H1 (cell line): ENCODE data around the gene SORCS3. TPM values are rescaled to one million over a fixed set of nuclear protein-coding genes. Genes with fewer than 3 reads are reported as not detected.

Experiments used
- CTCF ChIA-PET: fragments of 300-600 bp; sonication (Branson Sonifier 250); formaldehyde crosslinking; loops from one replicate; lab custom pipeline; 2021; ENCODE audit not compliant: partially characterized antibody; lab: Charles Lee
- POLR2A ChIA-PET: fragments of 300-600 bp; sonication (Branson Sonifier 250); formaldehyde crosslinking; loops from one replicate; lab custom pipeline; 2021; ENCODE audit warnings: inconsistent platforms; ENCODE audit not compliant: partially characterized antibody; lab: Charles Lee
- DNase-seq, 2 experiments: peaks; one replicate each; pipeline versions ENCODE4 v3.0.0 to v3.0.0-alpha.2; 2010 to 2022; ENCODE audit warnings: low spot score in 2 of 2, low read depth in 1 of 2, mixed read lengths in 1 of 2
- FAIRE-seq: peaks from 2 replicates; lab custom pipeline; 2011; peaks lifted over from hg19 to GRCh38; lab: Jason Lieb, UNC
- H2AFZ ChIP-seq: 2 replicates; pipeline ENCODE4 v1.8.1; 2012; ENCODE audit warnings: low read length, inconsistent platforms
- H2AK5ac ChIP-seq: 2 replicates; pipeline ENCODE4 v1.6.1; 2013; ENCODE audit warnings: low read depth, low read length
- H2BK120ac ChIP-seq: replicated peaks from 2 replicates; pipeline ENCODE3; 2013; ENCODE audit warnings: low read depth, low read length, inconsistent platforms
- H2BK12ac ChIP-seq: 2 replicates; pipeline ENCODE4 v1.6.1; 2013; ENCODE audit warnings: low read depth, low read length
- H2BK15ac ChIP-seq: 2 replicates; pipeline ENCODE4 v1.6.1; 2013; ENCODE audit warnings: low read length
- H2BK20ac ChIP-seq: 2 replicates; pipeline ENCODE4 v1.6.1; 2013; ENCODE audit warnings: low read length
- H2BK5ac ChIP-seq: 2 replicates; pipeline ENCODE4 v1.6.1; 2013; ENCODE audit warnings: low read depth, low read length
- H3K14ac ChIP-seq: 2 replicates; pipeline ENCODE4 v1.6.1; 2013; ENCODE audit warnings: inconsistent platforms; ENCODE audit not compliant: insufficient read length
- H3K18ac ChIP-seq: 2 replicates; pipeline ENCODE4 v1.6.1; 2013; ENCODE audit warnings: low read length; ENCODE audit errors: extremely low read depth
- H3K23ac ChIP-seq: 2 replicates; pipeline ENCODE4 v1.6.1; 2013; ENCODE audit warnings: inconsistent platforms; ENCODE audit not compliant: insufficient read length
- H3K23me2 ChIP-seq: 2 replicates; pipeline ENCODE4 v1.6.1; 2013; ENCODE audit warnings: low read depth, low read length
- H3K27ac ChIP-seq: 2 replicates; pipeline ENCODE4 v1.6.1; 2011; ENCODE audit warnings: low read depth, low read length, inconsistent platforms
- H3K27me3 ChIP-seq, 4 experiments: replicated peaks in 1 of 4; 1 replicate in 1 of 4; 2 replicates in 3 of 4; pipeline versions ENCODE4 v1.6.1 to v1.8.1; 2011 to 2013; ENCODE audit warnings: low read length in 3 of 4, mild to moderate bottlenecking in 3 of 4, inconsistent platforms in 2 of 4, mixed read lengths in 2 of 4, moderate library complexity in 1 of 4; ENCODE audit not compliant: control insufficient read depth in 3 of 4, insufficient read depth in 3 of 4; ENCODE audit errors: extremely low read depth in 1 of 4
- H3K36me3 ChIP-seq, 4 experiments: 2 replicates each; pipeline versions ENCODE4 v1.6.1 to v1.8.1; 2011 to 2013; ENCODE audit warnings: mild to moderate bottlenecking in 4 of 4, low read length in 3 of 4, moderate library complexity in 2 of 4, control low read depth in 1 of 4, inconsistent platforms in 1 of 4; ENCODE audit not compliant: insufficient read depth in 4 of 4, control insufficient read depth in 2 of 4
- H3K4ac ChIP-seq: replicated peaks from 2 replicates; pipeline ENCODE3; 2013; ENCODE audit warnings: low read length, low read depth, mixed read lengths, inconsistent platforms; ENCODE audit not compliant: insufficient read length
- H3K4me1 ChIP-seq, 4 experiments: replicated peaks in 1 of 4; 1 replicate in 1 of 4; 2 replicates in 3 of 4; pipeline versions ENCODE4 v1.6.1 to v1.8.1; 2011 to 2013; ENCODE audit warnings: low read length in 3 of 4, inconsistent platforms in 2 of 4, mixed read lengths in 1 of 4; ENCODE audit not compliant: insufficient read depth in 4 of 4, control insufficient read depth in 3 of 4
- H3K4me2 ChIP-seq, 2 experiments: 2 replicates each; pipeline versions ENCODE4 v1.6.1 to v1.8.1; 2011 to 2013; ENCODE audit warnings: low read depth in 2 of 2, low read length in 2 of 2, control low read depth in 1 of 2, inconsistent platforms in 1 of 2, mild to moderate bottlenecking in 1 of 2; ENCODE audit not compliant: insufficient read depth in 1 of 2
- H3K4me3 ChIP-seq, 4 experiments: fragments of 200-600, 300-600 bp in 1 of 4; sonication (generic), shearing (Covaris generic), sonication (Bioruptor Twin) in 1 of 4; 2 replicates each; pipeline versions ENCODE4 v1.5.1 to v1.8.1; 2011 to 2016; ENCODE audit warnings: low read length in 4 of 4, low read depth in 3 of 4, control low read depth in 2 of 4, inconsistent platforms in 2 of 4, mild to moderate bottlenecking in 2 of 4, mixed read lengths in 1 of 4, moderate library complexity in 1 of 4; ENCODE audit not compliant: insufficient read depth in 2 of 4; ENCODE audit errors: extremely low read depth in 1 of 4
- H3K56ac ChIP-seq: replicated peaks from 2 replicates; pipeline ENCODE3; 2013; ENCODE audit warnings: low read depth, mild to moderate bottlenecking, mixed read lengths, low read length, inconsistent platforms; ENCODE audit not compliant: insufficient read length
- H3K79me1 ChIP-seq: 2 replicates; pipeline ENCODE4 v1.6.1; 2013; ENCODE audit warnings: low read depth, low read length, control low read depth
- H3K79me2 ChIP-seq, 2 experiments: 2 replicates each; pipeline versions ENCODE4 v1.6.1 to v1.8.1; 2012 to 2013; ENCODE audit warnings: low read length in 2 of 2, mild to moderate bottlenecking in 2 of 2, inconsistent platforms in 1 of 2; ENCODE audit not compliant: insufficient read depth in 2 of 2, control insufficient read depth in 1 of 2
- H3K9ac ChIP-seq, 4 experiments: replicated peaks in 1 of 4; 1 replicate in 1 of 4; 2 replicates in 3 of 4; pipeline versions ENCODE4 v1.6.1 to v1.8.1; 2011 to 2013; ENCODE audit warnings: low read depth in 3 of 4, low read length in 3 of 4, control low read depth in 2 of 4, mild to moderate bottlenecking in 2 of 4, moderate library complexity in 2 of 4, inconsistent platforms in 1 of 4; ENCODE audit errors: extremely low read depth in 1 of 4
- H3K9me3 ChIP-seq, 2 experiments: 2 replicates each; pipeline versions ENCODE4 v1.6.1 to v1.8.1; 2012 to 2013; ENCODE audit warnings: mild to moderate bottlenecking in 2 of 2, moderate library complexity in 2 of 2, control low read depth in 1 of 2, inconsistent platforms in 1 of 2, low read depth in 1 of 2, low read length in 1 of 2, mixed read lengths in 1 of 2; ENCODE audit not compliant: insufficient read depth in 2 of 2
- H4K20me1 ChIP-seq, 2 experiments: replicated peaks in 1 of 2; 2 replicates each; pipeline versions ENCODE3 to v1.8.1; 2011 to 2013; ENCODE audit warnings: inconsistent platforms in 2 of 2, low read length in 2 of 2, mild to moderate bottlenecking in 1 of 2; ENCODE audit not compliant: insufficient read depth in 2 of 2, control insufficient read depth in 1 of 2
- H4K5ac ChIP-seq: 2 replicates; pipeline ENCODE4 v1.6.1; 2013; ENCODE audit warnings: low read length, low read depth, mixed read lengths, inconsistent platforms; ENCODE audit not compliant: insufficient read length
- H4K8ac ChIP-seq: 2 replicates; pipeline ENCODE4 v1.8.0; 2013; ENCODE audit warnings: mild to moderate bottlenecking, moderate library complexity, low read length, inconsistent platforms; ENCODE audit not compliant: insufficient read depth; ENCODE audit errors: extremely low read depth
- H4K91ac ChIP-seq: replicated peaks from 2 replicates; pipeline ENCODE3; 2013; ENCODE audit warnings: low read length, mixed read lengths, inconsistent platforms; ENCODE audit not compliant: insufficient read length
- FOSL1 ChIP-seq: IDR thresholded peaks from 2 replicates; pipeline ENCODE4 v1.6.1; 2011; ENCODE audit warnings: mild to moderate bottlenecking, low read depth, low read length, moderate library complexity; ENCODE audit not compliant: insufficient read depth
- GTF2F1 ChIP-seq: IDR thresholded peaks from 2 replicates; pipeline ENCODE4 v1.6.1; 2012; ENCODE audit warnings: low read depth, low read length, improper control_type of control experiment, borderline replicate concordance
- KDM5A ChIP-seq: fragments of 200-600 bp; IDR thresholded peaks from 2 replicates; pipeline ENCODE4 v1.7.1; 2012; ENCODE audit warnings: mild to moderate bottlenecking, low read length, inconsistent platforms, mixed read lengths
- NRF1 ChIP-seq: IDR thresholded peaks from 2 replicates; pipeline ENCODE4 v1.6.1; 2011; ENCODE audit warnings: mild to moderate bottlenecking, low read depth, low read length, improper control_type of control experiment
- RNF2 ChIP-seq: fragments of 200-900, 300-1000 bp; sonication (generic); IDR thresholded peaks from 2 replicates; pipeline ENCODE4 v1.7.1; 2016; ENCODE audit warnings: borderline replicate concordance, low read depth, mild to moderate bottlenecking, antibody characterized with exemption, low read length; ENCODE audit not compliant: poor library complexity, severe bottlenecking; ENCODE audit errors: missing control alignments
- RXRA ChIP-seq: IDR thresholded peaks from 2 replicates; pipeline ENCODE4 v1.6.1; 2011; ENCODE audit warnings: low read depth, mild to moderate bottlenecking, low read length, moderate library complexity; ENCODE audit not compliant: insufficient read depth
- ZNF274 ChIP-seq: IDR thresholded peaks from 2 replicates; pipeline ENCODE4 v1.7.0; 2012; ENCODE audit warnings: low read length, borderline replicate concordance; ENCODE audit errors: extremely low read depth
- WGBS, 2 experiments: shearing (Covaris generic) in 1 of 2; methylation state at CpG; one replicate each; pipeline versions ENCODE4 v1.1.6 to v1.1.7; 2013 to 2015; ENCODE audit warnings: low lambda C conversion rate in 2 of 2, mixed read lengths in 2 of 2, inconsistent platforms in 1 of 2, low coverage in 1 of 2, missing lambda C conversion rate in 1 of 2; ENCODE audit not compliant: insufficient replicate concordance in 2 of 2, insufficient coverage in 1 of 2, insufficient read length in 1 of 2; ENCODE audit errors: extremely low coverage in 1 of 2, missing lambda C conversion rate in 1 of 2; 5-methylcytosine and 5-hydroxymethylcytosine counted together
- polyA plus RNA-seq, 7 experiments: library from polyadenylated mRNA; depleted of rRNA in 3 of 7; stranded (reverse) in 5 of 7; unstranded in 2 of 7; fragments of >200 nt in 5 of 7; fragments of 200-250 nt in 2 of 7; gene quantifications; 1 replicate in 5 of 7; 2 replicates in 1 of 7; 4 replicates in 1 of 7; pipeline versions ENCODE4 v1.2.1 to v1.2.3, GENCODE V29; 2011 to 2013; ENCODE audit warnings: missing spikeins in 2 of 7, mixed read lengths in 2 of 7
- total RNA-seq: library from RNA; stranded (reverse); fragmentation: NEBNext Ultra II Directional; extraction: Animal tissue kit (Norgen Biotek cat#: 25700); gene quantifications from 2 replicates; pipeline ENCODE4 v1.2.1, GENCODE V29; 2021
- TF ChIP-seq, protein P1 (sequence below): IDR thresholded peaks from 2 replicates; pipeline ENCODE4 v1.6.1; 2011; ENCODE audit warnings: low read length, improper control_type of control experiment
- TF ChIP-seq, protein P2 (sequence below): IDR thresholded peaks from 2 replicates; pipeline ENCODE4 v1.6.1; 2012; ENCODE audit warnings: low read length, inconsistent platforms
- TF ChIP-seq, protein P3 (sequence below): IDR thresholded peaks from 2 replicates; pipeline ENCODE4 v1.6.1; 2012; ENCODE audit warnings: inconsistent platforms

Gene SORCS3
- total and polyA plus RNA-seq, 2 of the 8 experiments (the other 6 are each of a cell fraction or from before 2014, with no cell fraction given): 0.26 to 0.88 TPM

DNA sequence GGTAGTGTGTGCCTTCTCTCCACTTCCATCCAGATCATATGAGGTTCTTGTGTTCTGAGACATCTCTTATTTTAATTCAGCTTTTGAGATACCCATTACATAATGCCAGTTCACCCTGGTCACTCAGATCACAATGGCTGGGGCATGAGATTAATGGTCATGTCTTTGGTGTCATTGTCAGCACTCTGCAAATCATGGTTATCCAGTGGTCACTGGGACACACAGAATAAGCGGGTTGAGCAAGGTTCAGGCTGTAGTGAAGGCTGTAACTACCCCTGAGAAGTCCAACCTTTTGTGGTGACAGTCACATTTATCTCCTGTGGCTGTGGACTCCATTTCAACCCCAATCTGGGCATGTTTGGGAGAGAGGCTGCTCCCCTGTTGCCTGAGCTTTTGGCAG lies 35.8 kb downstream of the SORCS3 start:
- Histone ChIP-seq H3K36me3 (no peaks in the 10 kb centered on the region), H2BK5ac (no peak overlapping the region), H3K79me1 (no peaks in the 10 kb centered on the region), H3K9ac (no peak overlapping the region), H4K5ac (no peak overlapping the region), H2BK120ac (no peak overlapping the region), H4K91ac (no peak overlapping the region), H3K27me3 (peaks cover 0 to 6% (median 2%) of the 10 kb centered on the region in 4 experiments; a peak in 4 of 7 replicates), H2BK12ac (no peak overlapping the region), H3K9me3 (peaks cover 0 to 2% of the 10 kb centered on the region in 2 experiments; a peak in 1 of 4 replicates), H2BK20ac (no peak overlapping the region), H2AK5ac (no peak overlapping the region), H4K8ac (no peak overlapping the region), H3K14ac (no peak overlapping the region), H2AFZ (no peak overlapping the region), H2BK15ac (no peak overlapping the region), H4K20me1 (no peaks in the 10 kb centered on the region), H3K79me2 (no peaks in the 10 kb centered on the region), H3K4me1 (peaks cover 0 to 7% (median 3%) of the 10 kb centered on the region in 4 experiments; a peak in 4 of 7 replicates), H3K4ac (no peak overlapping the region), H3K23ac (no peak overlapping the region), H3K27ac (no peak overlapping the region), H3K4me2 (no peak overlapping the region), H3K4me3 (no peak overlapping the region), H3K23me2 (peaks cover 8% of the 10 kb centered on the region; the same call in 1 of the 2 replicates), H3K18ac (no peak overlapping the region), H3K56ac (no peak overlapping the region)
- POLR2A ChIA-PET: no interaction called here
- DNase-seq (no peak), FAIRE-seq (no peak)
- CTCF ChIA-PET: no interaction called here
- 59% methylated on average over 1 of the region's 1 CpG; no CpG with 5 or more reads in 1 of the 2 experiments for WGBS, 2 experiments
- TF ChIP-seq GTF2F1 (no peak), RXRA (no peak), ZNF274 (no peak), FOSL1 (no peak), RNF2 (no peak), KDM5A (no peak), NRF1 (no peak)
- TF ChIP-seq, protein P1, sequence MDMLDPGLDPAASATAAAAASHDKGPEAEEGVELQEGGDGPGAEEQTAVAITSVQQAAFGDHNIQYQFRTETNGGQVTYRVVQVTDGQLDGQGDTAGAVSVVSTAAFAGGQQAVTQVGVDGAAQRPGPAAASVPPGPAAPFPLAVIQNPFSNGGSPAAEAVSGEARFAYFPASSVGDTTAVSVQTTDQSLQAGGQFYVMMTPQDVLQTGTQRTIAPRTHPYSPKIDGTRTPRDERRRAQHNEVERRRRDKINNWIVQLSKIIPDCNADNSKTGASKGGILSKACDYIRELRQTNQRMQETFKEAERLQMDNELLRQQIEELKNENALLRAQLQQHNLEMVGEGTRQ: no peak
- TF ChIP-seq, protein P2, sequence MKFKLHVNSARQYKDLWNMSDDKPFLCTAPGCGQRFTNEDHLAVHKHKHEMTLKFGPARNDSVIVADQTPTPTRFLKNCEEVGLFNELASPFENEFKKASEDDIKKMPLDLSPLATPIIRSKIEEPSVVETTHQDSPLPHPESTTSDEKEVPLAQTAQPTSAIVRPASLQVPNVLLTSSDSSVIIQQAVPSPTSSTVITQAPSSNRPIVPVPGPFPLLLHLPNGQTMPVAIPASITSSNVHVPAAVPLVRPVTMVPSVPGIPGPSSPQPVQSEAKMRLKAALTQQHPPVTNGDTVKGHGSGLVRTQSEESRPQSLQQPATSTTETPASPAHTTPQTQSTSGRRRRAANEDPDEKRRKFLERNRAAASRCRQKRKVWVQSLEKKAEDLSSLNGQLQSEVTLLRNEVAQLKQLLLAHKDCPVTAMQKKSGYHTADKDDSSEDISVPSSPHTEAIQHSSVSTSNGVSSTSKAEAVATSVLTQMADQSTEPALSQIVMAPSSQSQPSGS: no peak
- TF ChIP-seq, protein P3, sequence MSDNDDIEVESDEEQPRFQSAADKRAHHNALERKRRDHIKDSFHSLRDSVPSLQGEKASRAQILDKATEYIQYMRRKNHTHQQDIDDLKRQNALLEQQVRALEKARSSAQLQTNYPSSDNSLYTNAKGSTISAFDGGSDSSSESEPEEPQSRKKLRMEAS: no peak
